Neural progenitor cell (in vitro differentiated cells): ENCODE measurements around the gene MVD.

ENCODE experiments used
- EZH2 ChIP-seq: fragments of 200-600 bp; sonication (generic); IDR thresholded peaks from 2 replicates; pipeline ENCODE4 v1.6.1; 2017; ENCODE audit warnings: antibody characterized with exemption, mild to moderate bottlenecking, moderate library complexity
- TF ChIP-seq, protein P1 (sequence below): fragments of 200-600 bp; sonication (generic); IDR thresholded peaks from 2 replicates; pipeline ENCODE4 v1.5.1; 2017; ENCODE audit warnings: antibody characterized with exemption, mild to moderate bottlenecking

DNA sequence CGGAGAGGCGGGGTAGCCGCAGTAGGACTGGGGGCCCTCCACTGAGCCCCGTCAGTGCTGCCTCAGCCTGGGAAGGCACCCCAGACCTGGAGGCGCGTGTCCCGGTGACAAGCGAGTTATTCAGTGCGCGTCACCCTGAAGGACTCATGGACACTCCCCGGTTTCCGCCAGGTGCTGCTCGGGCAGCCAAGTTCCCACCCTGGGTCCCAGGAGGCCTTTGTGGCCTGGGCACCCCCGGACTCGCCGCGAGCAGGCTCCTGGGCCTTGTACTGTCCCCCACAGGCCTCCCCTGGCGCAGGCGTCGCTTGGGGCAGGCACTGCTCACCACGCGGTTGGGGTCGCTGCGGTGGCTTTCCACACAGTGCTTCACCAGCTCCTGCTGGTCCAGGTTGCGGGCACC lies 35.8 kb upstream of the MVD start:
- no peak for TF ChIP-seq EZH2
- TF ChIP-seq, protein P1, sequence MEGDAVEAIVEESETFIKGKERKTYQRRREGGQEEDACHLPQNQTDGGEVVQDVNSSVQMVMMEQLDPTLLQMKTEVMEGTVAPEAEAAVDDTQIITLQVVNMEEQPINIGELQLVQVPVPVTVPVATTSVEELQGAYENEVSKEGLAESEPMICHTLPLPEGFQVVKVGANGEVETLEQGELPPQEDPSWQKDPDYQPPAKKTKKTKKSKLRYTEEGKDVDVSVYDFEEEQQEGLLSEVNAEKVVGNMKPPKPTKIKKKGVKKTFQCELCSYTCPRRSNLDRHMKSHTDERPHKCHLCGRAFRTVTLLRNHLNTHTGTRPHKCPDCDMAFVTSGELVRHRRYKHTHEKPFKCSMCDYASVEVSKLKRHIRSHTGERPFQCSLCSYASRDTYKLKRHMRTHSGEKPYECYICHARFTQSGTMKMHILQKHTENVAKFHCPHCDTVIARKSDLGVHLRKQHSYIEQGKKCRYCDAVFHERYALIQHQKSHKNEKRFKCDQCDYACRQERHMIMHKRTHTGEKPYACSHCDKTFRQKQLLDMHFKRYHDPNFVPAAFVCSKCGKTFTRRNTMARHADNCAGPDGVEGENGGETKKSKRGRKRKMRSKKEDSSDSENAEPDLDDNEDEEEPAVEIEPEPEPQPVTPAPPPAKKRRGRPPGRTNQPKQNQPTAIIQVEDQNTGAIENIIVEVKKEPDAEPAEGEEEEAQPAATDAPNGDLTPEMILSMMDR = no peak
